HG03095 (cell line): ENCODE data around the gene TGIF1.

Experiments
- ATAC-seq: cut with Tn5 transposase; IDR thresholded peaks from one replicate; pipeline ENCODE4 v1.9.1; 2021; ENCODE audit warnings: moderate library complexity; ENCODE audit not compliant: unreplicated experiment

The TGIF1 gene

GRCh38 chr18:3429121-3429520 is 20.9 kb upstream of the TGIF1 start:
- ATAC-seq, result no peak

- ATAC-seq, result no peak
Observed at GRCh38 chr18:3434685-3435084, 15.3 kb upstream of the TGIF1 start.

- no peak for ATAC-seq
Observed at GRCh38 chr18:3440341-3440740, 9.6 kb upstream of the TGIF1 start.

- ATAC-seq, result no peak
Observed at GRCh38 chr18:3441290-3441689, 8.7 kb upstream of the TGIF1 start.

GRCh38 chr18:3442919-3443318 is 7.1 kb upstream of the TGIF1 start:
- no peak for ATAC-seq

GRCh38 chr18:3444296-3444695 is 5.7 kb upstream of the TGIF1 start:
- no peak for ATAC-seq

- no peak for ATAC-seq
Observed at GRCh38 chr18:3444954-3445353, 5.0 kb upstream of the TGIF1 start.

- no peak for ATAC-seq
Observed at GRCh38 chr18:3447068-3447894, 2.7 kb upstream of the TGIF1 start.

- peak; percentile 64 for ATAC-seq
Observed at GRCh38 chr18:3447895-3448837, 1.8 kb upstream of the TGIF1 start.

GRCh38 chr18:3448838-3449511 is 997 bp upstream of the TGIF1 start:
- peak; percentile 56 for ATAC-seq

GRCh38 chr18:3449512-3450011 is 410 bp upstream of the TGIF1 start:
- no peak for ATAC-seq

- no peak for ATAC-seq
Observed at GRCh38 chr18:3450799-3451182, 819 bp downstream of the TGIF1 start.

GRCh38 chr18:3451183-3451988 is 1.4 kb downstream of the TGIF1 start:
- ATAC-seq, result no peak

GRCh38 chr18:3451989-3452749 is 2.2 kb downstream of the TGIF1 start:
- ATAC-seq, result no peak

- no peak for ATAC-seq
Observed at GRCh38 chr18:3452750-3453539, 3.0 kb downstream of the TGIF1 start.

GRCh38 chr18:3453540-3454364 is 3.8 kb downstream of the TGIF1 start:
- ATAC-seq, result no peak

GRCh38 chr18:3454365-3455089 is 4.6 kb downstream of the TGIF1 start:
- no peak for ATAC-seq
